Ovary (tissue), 3 donors: ENCODE data around the gene MAP4K4.

Experiments
- CTCF ChIP-seq, 3 donors: fragments of 450-650 bp in 2 of 3; fragments of 200-600 bp in 1 of 3; IDR thresholded peaks; one replicate each; pipeline versions ENCODE4 v1.5.1 to v1.8.0; 2016 to 2022; ENCODE audit warnings: antibody characterized with exemption in 3 of 3, mild to moderate bottlenecking in 1 of 3
- POLR2A ChIP-seq: fragments of 450-650 bp; IDR thresholded peaks from one replicate; pipeline ENCODE4 v1.6.1; 2017; ENCODE audit warnings: antibody characterized with exemption, mild to moderate bottlenecking, moderate library complexity
- donor health status: DM: no; HTN: no; CAD: no.

GRCh38 chr2:101699755-101700461, 2.4 kb downstream of the MAP4K4 start:
- TF ChIP-seq CTCF (IDR thresholded peaks at IDR 0.05) (no peak), POLR2A (no peak)
